Nephron progenitor cell (in vitro differentiated cells): ENCODE results near the gene S100A14.

Experiments
- DNase-seq: peaks from one replicate; pipeline ENCODE4 v3.0.0; 2021
- H3K27ac Mint-ChIP-seq: 2 replicates; pipeline ENCODE4 v1.8.0; 2021; ENCODE audit warnings: mild to moderate bottlenecking, moderate library complexity, mixed read lengths
- H3K27me3 Mint-ChIP-seq: 2 replicates; pipeline ENCODE4 v1.8.0; 2021; ENCODE audit warnings: mild to moderate bottlenecking, low read depth, mixed read lengths; ENCODE audit not compliant: poor library complexity
- H3K36me3 Mint-ChIP-seq: 2 replicates; pipeline ENCODE4 v1.8.0; 2021; ENCODE audit warnings: low read depth, mixed read lengths
- H3K4me1 Mint-ChIP-seq: 2 replicates; pipeline ENCODE4 v1.8.0; 2021; ENCODE audit warnings: mixed read lengths
- H3K4me3 Mint-ChIP-seq: 2 replicates; pipeline ENCODE4 v1.8.0; 2021; ENCODE audit warnings: mild to moderate bottlenecking, moderate library complexity, mixed read lengths
- H3K9me3 Mint-ChIP-seq: 2 replicates; pipeline ENCODE4 v1.8.0; 2021; ENCODE audit warnings: mild to moderate bottlenecking, moderate library complexity, mixed read lengths
- TF ChIP-seq, protein P1 (sequence below): fragments of 200-600 bp; sonication (generic); IDR thresholded peaks from 2 replicates; pipeline ENCODE4 v1.5.0; 2021; ENCODE audit warnings: antibody characterized with exemption

The S100A14 gene

DNA sequence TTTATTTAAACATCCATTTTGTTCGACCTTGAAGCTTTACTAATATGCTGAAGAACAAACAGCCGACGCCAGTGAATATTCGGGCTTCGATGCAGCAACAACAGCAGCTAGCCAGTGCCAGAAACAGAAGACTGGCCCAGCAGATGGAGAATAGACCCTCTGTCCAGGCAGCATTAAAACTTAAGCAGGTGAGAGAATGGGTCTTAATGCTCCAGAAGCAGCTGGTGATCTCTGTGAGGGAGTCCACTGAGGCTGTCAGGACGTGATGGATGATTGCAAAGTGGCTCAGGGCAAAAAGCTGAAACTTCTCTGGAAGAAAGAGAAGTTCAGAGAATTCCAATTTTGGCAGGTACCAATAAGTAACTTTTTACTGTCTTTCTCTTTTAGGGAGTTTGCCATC, 22.1 kb upstream of the S100A14 start:
- peaks cover 5% of the 10 kb centered on the region for H3K9me3 Mint-ChIP-seq
- DNase-seq, result no peak
- TF ChIP-seq, protein P1, sequence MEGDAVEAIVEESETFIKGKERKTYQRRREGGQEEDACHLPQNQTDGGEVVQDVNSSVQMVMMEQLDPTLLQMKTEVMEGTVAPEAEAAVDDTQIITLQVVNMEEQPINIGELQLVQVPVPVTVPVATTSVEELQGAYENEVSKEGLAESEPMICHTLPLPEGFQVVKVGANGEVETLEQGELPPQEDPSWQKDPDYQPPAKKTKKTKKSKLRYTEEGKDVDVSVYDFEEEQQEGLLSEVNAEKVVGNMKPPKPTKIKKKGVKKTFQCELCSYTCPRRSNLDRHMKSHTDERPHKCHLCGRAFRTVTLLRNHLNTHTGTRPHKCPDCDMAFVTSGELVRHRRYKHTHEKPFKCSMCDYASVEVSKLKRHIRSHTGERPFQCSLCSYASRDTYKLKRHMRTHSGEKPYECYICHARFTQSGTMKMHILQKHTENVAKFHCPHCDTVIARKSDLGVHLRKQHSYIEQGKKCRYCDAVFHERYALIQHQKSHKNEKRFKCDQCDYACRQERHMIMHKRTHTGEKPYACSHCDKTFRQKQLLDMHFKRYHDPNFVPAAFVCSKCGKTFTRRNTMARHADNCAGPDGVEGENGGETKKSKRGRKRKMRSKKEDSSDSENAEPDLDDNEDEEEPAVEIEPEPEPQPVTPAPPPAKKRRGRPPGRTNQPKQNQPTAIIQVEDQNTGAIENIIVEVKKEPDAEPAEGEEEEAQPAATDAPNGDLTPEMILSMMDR, result no peak
- H3K27ac Mint-ChIP-seq, result no peak overlapping the region
- H3K4me3 Mint-ChIP-seq, result no peak overlapping the region
- H3K4me1 Mint-ChIP-seq, result peaks cover 60% of the 10 kb centered on the region
- peaks cover 2% of the 10 kb centered on the region for H3K27me3 Mint-ChIP-seq
- H3K36me3 Mint-ChIP-seq, result peaks cover 70% of the 10 kb centered on the region

DNA sequence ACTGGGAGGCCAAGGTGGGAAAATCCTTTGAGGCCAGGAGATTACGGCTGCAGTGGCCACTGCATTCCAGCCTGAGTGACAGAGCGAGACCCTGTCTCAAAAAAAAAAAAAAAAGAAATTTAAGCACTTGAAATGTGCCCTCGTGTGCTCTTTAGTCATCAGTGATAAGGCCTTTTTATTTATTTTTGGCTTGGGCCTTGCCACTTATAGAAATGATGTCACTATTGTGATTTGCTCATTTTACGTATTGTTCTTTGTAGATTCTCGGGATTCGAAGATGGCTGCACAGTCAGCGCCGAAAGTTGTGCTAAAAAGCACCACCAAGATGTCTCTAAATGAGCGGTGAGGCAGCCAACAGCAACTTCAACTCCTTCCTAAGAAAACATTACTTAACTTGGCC, 20.2 kb upstream of the S100A14 start:
- Mint-ChIP-seq H3K4me1 (peaks cover 68% of the 10 kb centered on the region), H3K9me3 (peaks cover 12% of the 10 kb centered on the region), H3K27me3 (peaks cover 3% of the 10 kb centered on the region), H3K27ac (no peak overlapping the region), H3K36me3 (peaks cover 63% of the 10 kb centered on the region), H3K4me3 (peak overlapping the region; percentile 81)
- DNase-seq, result no peak
- TF ChIP-seq, protein P1, result no peak

DNA sequence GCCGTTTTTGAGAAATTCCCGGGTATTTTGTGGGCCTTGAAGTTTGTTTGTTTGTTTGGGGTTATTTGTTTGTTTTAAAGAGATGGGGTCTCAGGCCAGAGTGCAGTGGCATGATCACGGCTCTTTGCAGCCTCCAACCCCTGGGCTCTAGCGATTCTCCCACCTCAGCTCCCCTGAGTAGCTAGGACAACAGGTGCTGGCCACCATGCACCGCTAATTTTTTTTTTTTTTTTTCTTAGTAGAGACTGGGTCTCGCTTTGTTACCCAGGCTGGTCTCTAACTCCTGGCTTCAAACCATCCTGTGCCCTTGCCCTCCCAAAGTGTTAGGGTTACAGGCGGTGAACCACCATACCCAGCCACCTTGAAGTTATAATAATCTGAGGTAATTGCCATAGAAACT, 19.7 kb upstream of the S100A14 start:
- TF ChIP-seq, protein P1, result no peak
- peaks cover 3% of the 10 kb centered on the region for H3K27me3 Mint-ChIP-seq
- peak overlapping the region; percentile 79 for H3K4me3 Mint-ChIP-seq
- peaks cover 12% of the 10 kb centered on the region for H3K9me3 Mint-ChIP-seq
- H3K27ac Mint-ChIP-seq, result no peak overlapping the region
- no peak for DNase-seq
- peaks cover 65% of the 10 kb centered on the region for H3K4me1 Mint-ChIP-seq
- H3K36me3 Mint-ChIP-seq, result peaks cover 59% of the 10 kb centered on the region

DNA sequence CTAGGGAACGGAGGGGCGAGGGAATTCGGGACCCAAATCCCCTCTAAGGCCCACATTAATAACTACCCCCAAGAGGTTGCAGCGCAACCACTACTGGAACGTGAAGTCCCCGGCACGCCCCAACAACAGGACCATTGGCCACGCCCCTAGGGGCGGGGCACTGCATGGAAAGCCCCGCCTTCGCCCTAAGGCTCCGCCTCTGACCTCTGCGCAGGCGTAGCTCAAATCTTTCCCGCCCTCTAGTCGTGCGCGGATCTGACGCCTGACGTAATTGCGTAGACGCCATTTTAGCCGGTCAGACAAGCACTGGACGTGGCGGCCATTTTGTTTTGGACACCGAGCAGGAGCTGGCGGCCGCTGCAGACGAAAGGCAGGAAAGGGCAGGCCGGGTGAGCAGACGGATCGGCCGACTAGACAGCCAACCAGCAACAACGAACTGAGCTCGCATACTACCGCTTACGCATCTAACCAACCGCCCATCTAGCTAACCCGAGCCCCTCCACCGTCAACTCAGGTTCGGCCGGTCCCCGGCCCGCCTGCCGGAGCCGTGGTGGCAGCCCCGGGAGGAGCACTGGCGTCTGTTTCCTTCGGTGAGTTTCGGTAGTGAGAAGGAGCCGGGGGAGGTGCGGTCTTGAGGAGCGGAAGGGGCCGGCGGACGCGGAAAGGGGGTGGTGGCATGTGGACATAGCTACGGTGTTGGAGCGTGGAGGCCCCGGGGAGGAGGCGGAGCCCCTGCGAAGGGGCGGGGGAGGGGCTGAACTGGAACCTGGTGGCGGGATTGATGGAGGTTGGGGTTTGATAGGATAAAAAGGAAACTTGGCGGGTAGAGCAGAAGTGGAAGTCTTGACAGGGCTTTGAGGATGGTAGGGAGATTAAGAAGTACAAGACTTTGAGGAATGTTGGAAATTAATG, 17.9 kb upstream of the S100A14 start, which contains the start of gene CHTOP:
TSS of gene CHTOP (plus strand) at position 313 of the 912 bp plus-strand sequence. CDS start 2,523 bp downstream, outside the sequence.
- Mint-ChIP-seq H3K27me3 (peaks cover 3% of the 10 kb centered on the region), H3K9me3 (peaks cover 12% of the 10 kb centered on the region), H3K4me1 (peaks cover 82% of the 10 kb centered on the region), H3K27ac (peak within 1 kb of the TSS; percentile 100), H3K4me3 (peak within 1 kb of the TSS; percentile 96), H3K36me3 (peaks cover 52% of the 10 kb centered on the region)
- TF ChIP-seq, protein P1, result no peak
- peak; percentile 93 for DNase-seq

DNA sequence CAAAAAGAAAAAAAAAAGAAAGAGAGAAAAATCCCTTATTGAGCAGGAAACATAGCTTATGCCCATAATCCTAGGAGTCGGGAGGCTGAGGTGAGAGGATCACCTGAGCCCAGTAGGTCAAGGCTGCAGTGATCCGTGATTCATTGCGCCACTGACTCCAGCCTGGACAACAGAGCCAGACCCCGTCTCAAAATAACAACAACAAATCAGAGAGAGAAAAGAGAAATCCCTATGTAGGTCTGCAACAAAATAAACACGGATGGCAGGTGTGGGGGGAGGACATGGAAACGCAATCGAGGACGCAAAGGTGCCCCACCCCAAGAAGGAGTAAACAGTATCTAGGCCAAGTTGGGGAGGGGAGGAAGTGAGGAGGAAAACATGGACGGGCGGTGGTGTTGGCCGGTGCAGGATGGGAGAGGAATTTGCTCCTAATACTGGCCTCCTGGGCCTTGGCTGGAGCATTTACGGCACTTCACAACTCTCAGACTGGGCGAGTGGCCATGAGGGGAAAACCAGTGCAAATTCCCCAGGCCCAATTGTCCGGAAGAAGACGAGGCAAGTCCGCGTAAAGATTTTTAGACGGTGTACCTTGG, 17.1 kb upstream of the S100A14 start:
- no peak overlapping the region for H3K27ac Mint-ChIP-seq
- DNase-seq, result no peak
- peaks cover 86% of the 10 kb centered on the region for H3K4me1 Mint-ChIP-seq
- TF ChIP-seq, protein P1, result no peak
- peaks cover 44% of the 10 kb centered on the region for H3K36me3 Mint-ChIP-seq
- H3K4me3 Mint-ChIP-seq, result peak overlapping the region; percentile 96
- peaks cover 3% of the 10 kb centered on the region for H3K27me3 Mint-ChIP-seq
- peaks cover 12% of the 10 kb centered on the region for H3K9me3 Mint-ChIP-seq
